Activated T-helper 1 cell treated with Interleukin-2 at 50 U/mL for 16 hours (primary cell): ENCODE measurements around the gene DEPDC4.
"Not testable (repeated sequence)": the region's sequence is repeated elsewhere in the genome, so short reads cannot be mapped to it uniquely, and the experiment has no call there.

Source experiments
- DNase-seq: peaks from one replicate; pipeline ENCODE4 v3.0.0-alpha.2; 2020; ENCODE audit warnings: low read depth

DEPDC4 gene

DNA sequence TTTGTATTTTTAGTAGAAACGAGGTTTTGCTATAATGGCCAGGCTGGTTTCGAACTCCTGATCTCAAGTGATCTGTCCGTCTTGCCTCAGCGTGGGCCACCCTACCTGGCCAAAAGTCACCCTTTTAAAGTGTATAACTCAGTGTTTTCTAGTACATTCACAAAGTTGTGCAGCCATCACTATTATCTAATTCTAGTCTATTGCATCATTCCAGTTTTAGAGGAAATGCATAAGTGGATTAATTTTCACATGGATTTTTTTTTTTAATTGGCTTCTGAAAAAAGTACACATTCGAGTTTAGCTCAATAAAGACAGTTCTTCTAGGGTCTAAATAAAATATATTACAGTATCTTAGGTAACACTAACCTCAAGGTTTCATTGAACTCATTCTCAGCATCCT, 3.7 kb downstream of the DEPDC4 start:
- DNase-seq: no peak

DNA sequence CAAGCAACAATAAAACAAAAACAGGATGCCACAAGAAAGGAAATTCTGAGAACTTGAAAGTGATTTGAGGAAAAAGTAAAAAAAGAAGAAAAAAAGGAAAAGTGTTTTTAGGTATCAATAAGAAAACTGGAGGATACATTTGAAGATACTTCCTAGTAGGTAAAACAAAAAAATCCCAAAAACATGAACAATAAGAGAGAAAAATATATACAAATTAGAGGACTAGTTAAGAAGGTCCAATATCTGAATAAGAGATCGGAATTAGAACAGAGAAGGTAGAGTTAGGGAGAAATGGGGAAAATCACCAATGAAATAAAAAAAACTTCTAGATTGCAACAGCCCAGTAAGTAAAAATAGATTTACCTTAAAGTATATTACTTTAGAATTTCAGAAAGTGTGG, 8.8 kb downstream of the DEPDC4 start:
- no peak for DNase-seq

DNA sequence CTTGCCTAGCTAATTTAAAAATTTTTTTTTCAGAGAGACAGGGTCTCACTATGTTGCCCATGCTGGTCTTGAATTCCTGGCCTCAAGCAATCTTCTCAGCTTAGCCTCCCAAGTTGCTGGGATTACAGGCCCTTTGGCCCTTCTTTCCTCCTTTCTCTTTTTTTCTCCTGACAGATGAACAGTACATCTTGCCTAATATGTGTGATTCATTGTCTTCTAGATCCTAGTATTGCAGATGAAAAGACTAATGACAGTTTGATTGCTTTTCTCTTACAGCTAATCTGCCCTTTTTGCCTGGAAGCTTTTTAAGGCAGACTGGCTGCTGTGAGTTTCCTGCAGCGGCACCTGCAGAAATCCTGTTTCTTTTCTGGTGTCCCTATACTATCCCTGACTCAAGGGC, 12.0 kb downstream of the DEPDC4 start:
- DNase-seq: no peak

DNA sequence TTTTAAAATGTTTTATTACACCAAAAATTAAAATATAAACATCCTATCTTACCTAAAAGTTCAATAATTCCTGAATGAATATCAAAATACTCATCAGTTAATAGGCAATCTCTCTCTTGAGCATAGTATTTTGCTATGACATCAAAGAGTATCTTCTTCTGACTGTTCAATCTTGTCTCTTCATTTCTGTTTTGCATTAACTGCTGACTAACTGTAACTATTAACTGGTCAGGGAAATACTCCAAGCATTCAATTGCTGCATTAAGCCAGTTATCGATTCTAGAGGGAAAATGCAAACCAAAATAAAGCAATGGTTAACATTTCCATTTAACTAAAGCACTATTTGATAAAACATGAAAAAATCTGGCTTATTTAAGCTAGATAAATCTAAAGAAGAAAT, 13.4 kb downstream of the DEPDC4 start:
- DNase-seq: no peak

GRCh38 chr12:100251917-100252316, 15.0 kb downstream of the DEPDC4 start:
- DNase-seq: no peak

DNA sequence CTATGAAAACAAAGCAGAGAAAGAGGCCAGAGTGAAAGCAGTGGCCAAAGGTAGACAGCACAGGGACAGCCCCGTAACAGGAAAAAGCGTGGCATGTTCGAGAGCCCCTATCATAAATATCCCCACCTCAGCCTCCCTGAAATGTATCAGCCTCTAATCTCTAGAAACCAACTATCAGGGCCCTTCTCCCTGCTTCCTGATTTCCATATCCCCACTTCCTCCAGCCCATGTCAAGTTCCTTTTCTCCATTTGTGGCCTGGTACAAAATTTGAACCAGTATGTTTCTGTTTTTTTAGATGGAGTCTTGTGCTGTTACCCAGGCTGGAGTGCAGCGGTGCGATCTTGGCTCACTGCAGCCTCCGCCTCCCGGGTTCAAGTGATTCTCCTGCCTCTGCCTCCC, 16.9 kb downstream of the DEPDC4 start:
- DNase-seq: no peak

DNA sequence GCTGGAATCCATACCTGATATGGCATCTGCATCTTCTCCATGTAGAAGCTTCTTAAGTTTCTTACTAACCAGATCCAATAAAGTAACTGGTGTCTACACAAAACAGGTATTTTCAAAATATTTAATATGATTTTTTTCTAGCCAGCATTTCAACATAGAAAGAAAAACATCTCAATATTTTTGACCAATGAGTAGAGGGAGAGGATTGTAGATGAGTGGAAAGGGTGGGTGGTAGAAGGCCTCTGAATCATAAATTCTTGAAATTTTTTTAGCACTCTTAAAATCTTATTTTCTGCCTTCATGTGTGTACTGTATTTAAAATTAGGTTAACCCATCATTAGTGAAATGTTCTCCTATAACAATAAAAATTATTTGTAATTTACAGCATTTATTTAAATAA, 18.0 kb downstream of the DEPDC4 start:
- DNase-seq: no peak

- DNase-seq: no peak
Measured at GRCh38 chr12:100247765-100248164, 19.1 kb downstream of the DEPDC4 start.

- no peak for DNase-seq
Measured at GRCh38 chr12:100243137-100243536, 23.7 kb downstream of the DEPDC4 start.

- no peak for DNase-seq
Measured at GRCh38 chr12:100239589-100239988, 27.3 kb downstream of the DEPDC4 start.

- DNase-seq: no peak
Measured at GRCh38 chr12:100238801-100239200, 28.1 kb downstream of the DEPDC4 start.

DNA sequence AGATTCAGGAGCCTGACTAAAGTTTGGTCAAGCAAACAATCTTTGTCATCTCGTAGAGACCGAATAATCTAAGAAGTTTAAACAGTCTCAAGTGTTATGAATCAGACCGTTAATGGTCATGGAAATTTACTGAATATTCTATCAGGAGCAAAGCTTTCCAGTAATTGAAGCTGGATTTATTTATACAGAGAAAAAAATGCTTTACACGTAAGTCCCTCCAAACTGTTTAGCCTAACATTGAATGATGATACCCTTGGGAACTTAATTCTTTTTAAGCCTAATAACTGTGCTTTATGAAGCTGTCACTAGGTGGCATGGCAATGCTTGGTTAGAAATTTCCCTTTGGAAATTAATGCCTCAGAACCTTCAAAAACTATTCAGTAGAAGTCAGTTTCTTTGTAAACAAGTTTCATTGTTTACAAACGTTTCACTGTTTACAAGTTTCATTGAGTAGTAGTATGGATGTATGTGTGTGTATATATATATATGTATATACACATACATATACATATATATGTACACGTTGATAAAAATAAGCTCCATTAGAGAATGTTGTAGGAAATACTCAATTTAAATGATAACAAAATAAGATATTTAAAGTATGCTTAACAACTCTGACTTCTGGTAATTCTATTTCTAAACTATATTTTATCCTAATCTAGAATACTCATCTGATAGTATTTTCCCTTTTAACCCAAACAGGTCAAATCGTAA, 32.1 kb downstream of the DEPDC4 start:
- DNase-seq: no peak

GRCh38 chr12:100234166-100234565, 32.7 kb downstream of the DEPDC4 start:
- DNase-seq: no peak

- DNase-seq: not testable (repeated sequence)
Measured at GRCh38 chr12:100231873-100232272, 35.0 kb downstream of the DEPDC4 start.

DNA sequence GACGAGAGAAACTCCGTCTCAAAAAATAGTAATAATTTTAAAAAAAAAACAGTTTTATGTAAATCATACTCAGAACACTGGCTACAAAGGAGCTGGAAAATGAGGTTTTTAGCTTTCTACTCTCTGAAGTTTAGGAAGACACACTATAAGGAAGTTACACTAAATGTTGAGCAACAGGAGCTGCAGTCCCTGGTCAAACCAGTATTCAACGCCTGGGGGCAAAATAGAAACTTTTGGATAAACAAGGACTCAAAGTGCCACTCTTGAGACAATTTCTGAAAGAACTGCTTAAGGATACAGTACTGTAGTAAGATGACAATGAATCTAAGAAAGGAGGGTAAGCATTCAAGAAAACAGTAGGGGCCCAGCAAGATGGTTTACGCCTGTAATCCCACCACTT, 37.0 kb downstream of the DEPDC4 start:
- DNase-seq: no peak

DNA sequence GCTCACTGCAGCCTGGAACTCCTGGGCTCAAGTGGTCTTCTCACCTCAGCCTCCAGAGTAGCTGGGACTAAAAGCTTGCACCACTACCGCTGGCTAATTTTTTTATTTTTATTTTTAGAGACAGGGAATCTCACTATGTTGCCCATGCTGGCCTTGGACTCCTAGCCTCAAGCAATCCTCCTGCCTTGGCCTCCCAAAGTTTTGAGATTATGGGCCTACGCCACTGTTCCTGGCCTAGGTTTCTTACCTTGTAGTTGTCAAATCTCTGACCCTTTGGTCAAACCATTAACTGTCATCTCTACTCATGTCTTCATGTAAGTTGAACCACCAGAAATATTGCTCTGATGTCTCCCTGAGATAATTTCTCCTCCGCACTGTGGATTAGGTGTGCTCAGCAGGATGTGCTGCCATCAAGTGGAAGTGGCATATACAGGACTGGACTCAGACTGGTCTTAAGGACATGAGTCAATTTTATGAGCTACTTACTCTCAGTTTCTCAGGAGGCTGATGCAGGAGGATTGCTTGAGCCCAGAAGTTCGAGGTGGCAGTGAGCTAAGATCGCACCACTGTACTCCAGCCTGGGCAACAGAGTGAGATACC, 37.7 kb downstream of the DEPDC4 start:
- DNase-seq: no peak

- no peak for DNase-seq
Measured at GRCh38 chr12:100225491-100225890, 41.4 kb downstream of the DEPDC4 start.

GRCh38 chr12:100222173-100222572, 44.7 kb downstream of the DEPDC4 start:
- DNase-seq: not testable (repeated sequence)

DNA sequence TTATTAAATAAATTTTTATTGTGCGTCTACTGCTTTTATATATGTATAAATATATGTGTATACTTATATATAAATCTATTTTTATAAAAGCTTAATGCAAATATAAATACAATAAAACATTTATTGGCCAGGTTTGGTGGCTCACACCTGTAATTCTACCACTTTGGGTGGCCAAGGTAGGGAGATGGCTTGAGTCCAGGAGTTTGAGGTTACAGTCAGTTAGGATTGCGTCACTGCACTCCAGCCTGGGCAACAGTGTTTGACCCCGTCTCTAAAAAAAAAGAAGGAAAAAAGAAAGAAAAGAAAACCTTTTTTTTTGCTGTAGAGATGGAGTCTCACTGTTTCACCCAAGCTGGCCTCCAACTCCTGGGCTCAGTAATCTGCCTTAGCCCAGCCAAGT, 45.4 kb downstream of the DEPDC4 start:
- no peak for DNase-seq

DNA sequence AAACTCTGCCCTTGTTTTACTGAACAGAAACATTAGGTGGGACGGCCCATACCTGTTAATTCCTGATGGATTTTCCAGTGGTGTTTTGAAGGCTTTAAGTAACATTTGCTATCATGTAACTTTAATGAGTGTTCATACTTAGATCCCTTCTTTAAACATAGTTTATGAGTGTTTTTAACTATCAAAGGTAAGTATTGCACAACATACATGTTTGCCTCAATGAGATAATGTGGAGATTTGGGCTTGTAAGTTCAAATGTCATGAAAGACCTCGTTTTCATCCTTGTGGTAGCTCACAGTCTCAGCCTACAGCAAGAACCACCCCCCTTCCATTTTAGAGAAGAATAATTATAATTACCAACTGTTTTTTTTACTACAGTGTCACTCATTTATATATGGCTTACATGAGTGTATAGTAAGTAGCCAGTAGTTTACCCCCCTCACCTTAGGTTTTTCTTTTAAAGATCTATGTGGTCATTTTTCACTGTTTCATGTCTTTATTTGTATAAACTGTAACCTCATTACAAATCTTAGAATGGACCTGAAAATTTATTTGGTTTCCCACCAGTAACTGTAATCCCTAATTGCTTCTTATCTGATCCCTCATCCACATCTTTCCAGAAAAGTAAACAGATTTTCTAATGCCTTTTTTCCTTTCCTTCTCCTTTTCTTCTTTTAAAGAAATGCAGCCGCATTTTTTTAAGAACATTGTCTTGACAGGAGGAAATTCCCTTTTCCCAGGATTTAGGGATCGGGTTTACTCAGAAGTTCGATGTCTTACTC, 47.4 kb downstream of the DEPDC4 start:
- no peak for DNase-seq

GRCh38 chr12:100216337-100216736, 50.5 kb downstream of the DEPDC4 start:
- no peak for DNase-seq

DNA sequence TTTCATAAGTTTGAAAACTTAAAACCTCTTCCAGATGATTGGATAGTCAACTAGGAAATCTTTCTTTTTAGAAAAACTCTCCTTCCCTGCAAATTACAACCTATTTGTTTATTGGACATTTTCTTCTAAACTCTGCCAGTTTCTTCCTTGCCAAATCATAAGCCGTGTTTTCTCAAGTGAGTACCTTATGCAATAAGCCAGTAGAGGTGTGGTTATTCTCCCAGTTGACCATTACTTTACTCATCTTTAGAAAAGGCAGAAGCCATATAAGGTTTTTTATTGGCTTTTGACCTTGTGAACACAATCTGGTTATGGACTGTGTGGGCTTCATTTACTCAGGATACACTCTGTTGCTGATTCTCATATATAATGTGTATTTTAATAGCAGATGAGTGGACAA, 51.7 kb downstream of the DEPDC4 start:
- no peak for DNase-seq

- DNase-seq: no peak
Measured at GRCh38 chr12:100214518-100214917, 52.4 kb downstream of the DEPDC4 start.
